HEK293 (cell line): ENCODE measurements around the gene PLXND1.
A peak's percentile ranks its signal among the peaks of the same experiment; 100 is the strongest.

Source experiments
- CTCF ChIA-PET: fragments of 350-600 bp; formaldehyde crosslinking; extraction: SDS; loops from one replicate; lab custom pipeline; 2021; ENCODE audit warnings: antibody characterized with exemption; lab: Yijun Ruan, JAX
- POLR2A ChIA-PET: fragments of 300-600 bp; formaldehyde crosslinking; extraction: SDS; loops from one replicate; lab custom pipeline; 2020; ENCODE audit warnings: antibody characterized with exemption, inconsistent platforms; lab: Yijun Ruan, JAX
- H3K27ac ChIP-seq: fragments of 200-500 bp; sonication (Bioruptor generic); 2 replicates; pipeline ENCODE4 v1.5.1; 2014; ENCODE audit warnings: low read depth, low read length, control low read depth, inconsistent platforms; ENCODE audit errors: extremely low read depth
- H3K36me3 ChIP-seq, 2 experiments: fragments of 200-500 bp in 1 of 2; sonication (Bioruptor generic) in 1 of 2; 1 replicate in 1 of 2; 2 replicates in 1 of 2; pipeline ENCODE4 v1.5.1; 2014 to 2017; ENCODE audit warnings: inconsistent platforms in 2 of 2, low read length in 2 of 2; ENCODE audit not compliant: control insufficient read depth in 2 of 2, insufficient read depth in 1 of 2
- H3K4me1 ChIP-seq: fragments of 200-500 bp; sonication (Bioruptor generic); 2 replicates; pipeline ENCODE4 v1.5.1; 2014; ENCODE audit warnings: mild to moderate bottlenecking, low read length, inconsistent platforms; ENCODE audit not compliant: control insufficient read depth, insufficient read depth
- H3K4me3 ChIP-seq: 2 replicates; pipeline ENCODE4 v1.5.1; 2011; ENCODE audit warnings: low read depth, mild to moderate bottlenecking, control low read depth, low read length, moderate library complexity
- H3K9me3 ChIP-seq: fragments of 200-500 bp; sonication (Bioruptor generic); 2 replicates; pipeline ENCODE4 v1.5.1; 2014; ENCODE audit warnings: low read depth, low read length, inconsistent platforms; ENCODE audit not compliant: control insufficient read depth, insufficient read depth
- ATF2 ChIP-seq: fragments of 450-650 bp; formaldehyde crosslinking; IDR thresholded peaks from 2 replicates; pipeline ENCODE4 v1.5.1; 2016; ENCODE audit warnings: missing biosample characterization, missing genetic modification characterization, low read depth
- BCL6B ChIP-seq: fragments of 450-650 bp; formaldehyde crosslinking; IDR thresholded peaks from 2 replicates; pipeline ENCODE4 v1.5.1; 2017; ENCODE audit warnings: missing biosample characterization, missing genetic modification characterization
- HOXC10 ChIP-seq: sonication (generic); formaldehyde crosslinking; IDR thresholded peaks from 2 replicates; pipeline ENCODE4 v1.8.1; 2023; ENCODE audit warnings: mild to moderate bottlenecking, missing genetic modification reagents
- MEIS1 ChIP-seq: sonication (generic); formaldehyde crosslinking; IDR thresholded peaks from 2 replicates; pipeline ENCODE4 v1.8.1; 2022; ENCODE audit warnings: missing genetic modification reagents, mild to moderate bottlenecking, borderline replicate concordance
- RBAK ChIP-seq: fragments of 450-650 bp; formaldehyde crosslinking; IDR thresholded peaks from 2 replicates; pipeline ENCODE4 v1.5.1; 2016; ENCODE audit warnings: missing biosample characterization, missing genetic modification characterization
- SCRT2 ChIP-seq: fragments of 450-650 bp; formaldehyde crosslinking; IDR thresholded peaks from 2 replicates; pipeline ENCODE4 v1.5.1; 2016; ENCODE audit warnings: missing biosample characterization, missing genetic modification characterization
- SP3 ChIP-seq: fragments of 450-650 bp; formaldehyde crosslinking; IDR thresholded peaks from 2 replicates; pipeline ENCODE4 v1.5.1; 2016; ENCODE audit warnings: missing biosample characterization, missing genetic modification characterization
- WT1 ChIP-seq: fragments of 450-650 bp; formaldehyde crosslinking; IDR thresholded peaks from 2 replicates; pipeline ENCODE4 v1.5.1; 2016; ENCODE audit warnings: missing biosample characterization, missing genetic modification characterization
- YY2 ChIP-seq: fragments of 450-650 bp; formaldehyde crosslinking; IDR thresholded peaks from 2 replicates; pipeline ENCODE4 v1.5.1; 2016; ENCODE audit warnings: missing biosample characterization, missing genetic modification characterization
- ZNF274 ChIP-seq, 2 experiments: fragments of 200-500 bp in 1 of 2; fragments of 450-650 bp in 1 of 2; sonication (Bioruptor generic) in 1 of 2; formaldehyde crosslinking in 1 of 2; IDR thresholded peaks; 2 replicates each; pipeline versions ENCODE4 v1.5.1 to v1.6.1; 2014 to 2016; ENCODE audit warnings: borderline replicate concordance in 1 of 2, inconsistent platforms in 1 of 2, low read length in 1 of 2, missing biosample characterization in 1 of 2, missing genetic modification characterization in 1 of 2
- ZNF292 ChIP-seq: fragments of 450-650 bp; formaldehyde crosslinking; IDR thresholded peaks from 2 replicates; pipeline ENCODE4 v1.5.1; 2016; ENCODE audit warnings: low read depth, missing biosample characterization, missing genetic modification characterization, borderline replicate concordance
- ZNF366 ChIP-seq: fragments of 450-650 bp; formaldehyde crosslinking; conservative IDR thresholded peaks from 2 replicates; pipeline ENCODE4 v1.5.1; 2016; ENCODE audit warnings: missing biosample characterization, missing genetic modification characterization
- ZNF544 ChIP-seq: fragments of 450-650 bp; formaldehyde crosslinking; IDR thresholded peaks from 2 replicates; pipeline ENCODE4 v1.5.0; 2017; ENCODE audit warnings: missing biosample characterization, missing genetic modification characterization
- ZNF585B ChIP-seq: fragments of 450-650 bp; formaldehyde crosslinking; IDR thresholded peaks from 2 replicates; pipeline ENCODE4 v1.5.1; 2016; ENCODE audit warnings: missing biosample characterization, missing genetic modification characterization
- ZNF600 ChIP-seq: fragments of 450-650 bp; formaldehyde crosslinking; IDR thresholded peaks from 2 replicates; pipeline ENCODE4 v1.5.1; 2016; ENCODE audit warnings: missing biosample characterization, missing genetic modification characterization
- ZNF621 ChIP-seq: fragments of 450-650 bp; formaldehyde crosslinking; IDR thresholded peaks from 2 replicates; pipeline ENCODE4 v1.5.1; 2017; ENCODE audit warnings: missing biosample characterization, missing genetic modification characterization
- ZNF660 ChIP-seq: fragments of 450-650 bp; IDR thresholded peaks from 2 replicates; pipeline ENCODE4 v1.5.1; 2018; ENCODE audit warnings: missing biosample characterization, mild to moderate bottlenecking, missing genetic modification characterization

Gene PLXND1

GRCh38 chr3:129567176-129567705, 39.2 kb downstream of the PLXND1 start:
- no peak overlapping the region for H3K27ac ChIP-seq
- ChIA-PET CTCF (interaction anchor here (0.6 to 1.6 kb wide), 2 partner anchors 77 to 450 kb away, joined by 3 to 6 read pairs; no protein-coding TSS in a partner anchor), POLR2A (no interaction called here)
- H3K9me3 ChIP-seq = no peaks in the 10 kb centered on the region
- H3K4me1 ChIP-seq = no peaks in the 10 kb centered on the region
- H3K36me3 ChIP-seq = peaks cover 0 to 35% of the 10 kb centered on the region in 2 experiments; a peak in 2 of 3 replicates
- TF ChIP-seq ZNF600 (tag by site-specific recombination) = no peak
- no peak for TF ChIP-seq HOXC10 (CRISPR knock-in tag)
- TF ChIP-seq ZNF544 (tag by site-specific recombination) = no peak
- no peak for TF ChIP-seq ATF2 (tag by site-specific recombination)
- no peak for TF ChIP-seq ZNF660
- TF ChIP-seq BCL6B = no peak
- no peak for TF ChIP-seq ZNF585B (tag by site-specific recombination)
- TF ChIP-seq ZNF292 = no peak
- no peak for TF ChIP-seq YY2 (tag by site-specific recombination)
- H3K4me3 ChIP-seq = no peak overlapping the region

- Histone ChIP-seq H3K4me1 (no peaks in the 10 kb centered on the region), H3K4me3 (no peak overlapping the region), H3K27ac (no peak overlapping the region), H3K9me3 (no peaks in the 10 kb centered on the region), H3K36me3 (peaks cover 0 to 38% of the 10 kb centered on the region in 2 experiments; a peak in 2 of 3 replicates)
- CTCF ChIA-PET = interaction anchor here (0.6 to 1.6 kb wide), 2 partner anchors 76 to 368 kb away, joined by 3 to 6 read pairs; no protein-coding TSS in a partner anchor
- TF ChIP-seq WT1 (tag by site-specific recombination) (no peak), SCRT2 (tag by site-specific recombination) (0 out of 2 replicates have a peak, but pooled peaks have one; percentile 12)
- POLR2A ChIA-PET = no interaction called here
Observed at GRCh38 chr3:129565902-129566301, 40.6 kb downstream of the PLXND1 start.

- no peak overlapping the region for H3K4me3 ChIP-seq
- H3K27ac ChIP-seq = no peak overlapping the region
- TF ChIP-seq ZNF621 (tag by site-specific recombination) = no peak
- TF ChIP-seq MEIS1 (CRISPR knock-in tag) = no peak
- no peak for TF ChIP-seq ZNF274 (IDR thresholded peaks at IDR 0.05; ENCODE audit: low read length)
- TF ChIP-seq ZNF274 (tag by site-specific recombination; IDR thresholded peaks at IDR 0.05; ENCODE audit: borderline replicate concordance) = no peak
- no peak for TF ChIP-seq ZNF366 (tag by site-specific recombination)
- no peak for TF ChIP-seq SP3
- no peak for TF ChIP-seq RBAK (tag by site-specific recombination)
- POLR2A ChIA-PET = no interaction called here
- H3K36me3 ChIP-seq = peaks cover 0 to 34% of the 10 kb centered on the region in 2 experiments; a peak in 2 of 3 replicates
- H3K4me1 ChIP-seq = no peaks in the 10 kb centered on the region
- CTCF ChIA-PET = interaction anchor here (0.8 kb wide), 1 partner anchor 427 kb away, joined by 4 read pairs; no protein-coding TSS in a partner anchor
- no peaks in the 10 kb centered on the region for H3K9me3 ChIP-seq
Observed at GRCh38 chr3:129564981-129565644, 41.4 kb downstream of the PLXND1 start.
